Hematopoietic multipotent progenitor cell treated with erythropoietin and hydrocortisone succinate and interleukin-3 and kit ligand, for 4 days (in vitro differentiated cells): ENCODE results near the gene TNFAIP3.
A peak's percentile ranks its signal among the peaks of the same experiment; 100 is the strongest.

Experiments
- DNase-seq: peaks from one replicate; pipeline ENCODE4 v3.0.0-alpha.2; 2015

TNFAIP3 gene

GRCh38 chr6:137845460-137845859 is 21.6 kb upstream of the TNFAIP3 start:
- peak; percentile 63 for DNase-seq

GRCh38 chr6:137846274-137846673 is 20.8 kb upstream of the TNFAIP3 start:
- DNase-seq, result no peak

- DNase-seq, result peak; percentile 65
These were observed 20.2 kb upstream of the TNFAIP3 start for GRCh38 chr6:137846772-137847313.

GRCh38 chr6:137847748-137848147 is 19.3 kb upstream of the TNFAIP3 start:
- DNase-seq, result no peak

- DNase-seq, result no peak
These were observed 18.4 kb upstream of the TNFAIP3 start for GRCh38 chr6:137848672-137849071.

- no peak for DNase-seq
These were observed 17.7 kb upstream of the TNFAIP3 start for GRCh38 chr6:137849181-137849980.

- DNase-seq, result no peak
These were observed 16.9 kb upstream of the TNFAIP3 start for GRCh38 chr6:137849981-137850714.

GRCh38 chr6:137850816-137851602 is 16.1 kb upstream of the TNFAIP3 start:
- peak; percentile 81 for DNase-seq

GRCh38 chr6:137851669-137852068 is 15.4 kb upstream of the TNFAIP3 start:
- DNase-seq, result no peak

- no peak for DNase-seq
These were observed 14.7 kb upstream of the TNFAIP3 start for GRCh38 chr6:137852346-137852745.

- no peak for DNase-seq
These were observed 14.2 kb upstream of the TNFAIP3 start for GRCh38 chr6:137852811-137853210.

- peak; percentile 37 for DNase-seq
These were observed 13.4 kb upstream of the TNFAIP3 start for GRCh38 chr6:137853569-137854213.

- peak; percentile 91 for DNase-seq
These were observed 10.7 kb upstream of the TNFAIP3 start for GRCh38 chr6:137856138-137856898.

GRCh38 chr6:137859025-137859424 is 8.0 kb upstream of the TNFAIP3 start:
- no peak for DNase-seq

GRCh38 chr6:137860394-137861005 is 6.6 kb upstream of the TNFAIP3 start:
- no peak for DNase-seq

GRCh38 chr6:137861550-137862337 is 5.3 kb upstream of the TNFAIP3 start:
- DNase-seq, result no peak

- no peak for DNase-seq
These were observed 4.5 kb upstream of the TNFAIP3 start for GRCh38 chr6:137862419-137863090.

GRCh38 chr6:137863091-137863797 is 3.8 kb upstream of the TNFAIP3 start:
- peak; percentile 75 for DNase-seq

GRCh38 chr6:137864812-137865508 is 2.1 kb upstream of the TNFAIP3 start:
- DNase-seq, result no peak
